Tibial nerve (tissue), 4 donors: ENCODE results near the gene SKAP2.

Experiments
- EP300 ChIP-seq, 2 donors: sonication (generic); formaldehyde crosslinking; IDR thresholded peaks; one replicate each; pipeline ENCODE4 v1.6.1; 2017; ENCODE audit warnings: antibody characterized with exemption in 2 of 2, mild to moderate bottlenecking in 1 of 2
- POLR2A ChIP-seq, 2 donors: fragments of 450-650 bp; IDR thresholded peaks; one replicate each; pipeline ENCODE4 v1.6.1; 2017; ENCODE audit warnings: antibody characterized with exemption in 2 of 2, mild to moderate bottlenecking in 2 of 2, moderate library complexity in 2 of 2
- TF ChIP-seq, protein P1 (sequence below), 5 experiments: fragments of 200-600 bp in 3 of 5; fragments of 450-650 bp in 2 of 5; sonication (generic) in 3 of 5; IDR thresholded peaks; one replicate each; pipeline ENCODE4 v1.5.1; 2016 to 2019; ENCODE audit warnings: antibody characterized with exemption in 5 of 5, mild to moderate bottlenecking in 3 of 5, moderate library complexity in 2 of 5

DNA sequence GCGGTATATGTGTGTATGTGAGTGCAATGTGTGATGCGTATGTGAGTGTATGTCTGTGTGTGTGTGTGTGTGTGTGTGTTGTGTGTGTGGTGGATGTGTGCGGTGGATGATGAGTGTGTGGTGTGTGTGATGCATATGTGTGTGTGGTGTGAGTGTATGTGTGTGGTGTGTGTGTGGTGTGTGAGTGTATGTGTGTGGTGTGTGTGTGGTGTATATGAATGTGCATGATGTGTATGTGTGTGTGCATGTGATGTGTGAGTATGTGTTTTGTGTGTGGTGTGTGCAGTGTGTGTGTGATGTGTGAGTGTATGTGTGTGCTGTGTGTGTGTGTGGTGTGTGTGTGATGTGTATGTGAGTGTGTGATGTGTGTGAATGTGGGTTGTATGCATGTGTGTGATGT is 222.0 kb downstream of the SKAP2 start:
- no peak for TF ChIP-seq POLR2A (IDR thresholded peaks at IDR 0.05)
- TF ChIP-seq, protein P1, sequence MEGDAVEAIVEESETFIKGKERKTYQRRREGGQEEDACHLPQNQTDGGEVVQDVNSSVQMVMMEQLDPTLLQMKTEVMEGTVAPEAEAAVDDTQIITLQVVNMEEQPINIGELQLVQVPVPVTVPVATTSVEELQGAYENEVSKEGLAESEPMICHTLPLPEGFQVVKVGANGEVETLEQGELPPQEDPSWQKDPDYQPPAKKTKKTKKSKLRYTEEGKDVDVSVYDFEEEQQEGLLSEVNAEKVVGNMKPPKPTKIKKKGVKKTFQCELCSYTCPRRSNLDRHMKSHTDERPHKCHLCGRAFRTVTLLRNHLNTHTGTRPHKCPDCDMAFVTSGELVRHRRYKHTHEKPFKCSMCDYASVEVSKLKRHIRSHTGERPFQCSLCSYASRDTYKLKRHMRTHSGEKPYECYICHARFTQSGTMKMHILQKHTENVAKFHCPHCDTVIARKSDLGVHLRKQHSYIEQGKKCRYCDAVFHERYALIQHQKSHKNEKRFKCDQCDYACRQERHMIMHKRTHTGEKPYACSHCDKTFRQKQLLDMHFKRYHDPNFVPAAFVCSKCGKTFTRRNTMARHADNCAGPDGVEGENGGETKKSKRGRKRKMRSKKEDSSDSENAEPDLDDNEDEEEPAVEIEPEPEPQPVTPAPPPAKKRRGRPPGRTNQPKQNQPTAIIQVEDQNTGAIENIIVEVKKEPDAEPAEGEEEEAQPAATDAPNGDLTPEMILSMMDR (IDR thresholded peaks at IDR 0.05): no peak
- no peak for TF ChIP-seq EP300 (IDR thresholded peaks at IDR 0.05)
